ENCODE data around the gene PDXDC1.
"Not testable (repeated sequence)": the region's sequence is repeated elsewhere in the genome, so short reads cannot be mapped to it uniquely, and the experiment has no call there.

Gene PDXDC1

DNA sequence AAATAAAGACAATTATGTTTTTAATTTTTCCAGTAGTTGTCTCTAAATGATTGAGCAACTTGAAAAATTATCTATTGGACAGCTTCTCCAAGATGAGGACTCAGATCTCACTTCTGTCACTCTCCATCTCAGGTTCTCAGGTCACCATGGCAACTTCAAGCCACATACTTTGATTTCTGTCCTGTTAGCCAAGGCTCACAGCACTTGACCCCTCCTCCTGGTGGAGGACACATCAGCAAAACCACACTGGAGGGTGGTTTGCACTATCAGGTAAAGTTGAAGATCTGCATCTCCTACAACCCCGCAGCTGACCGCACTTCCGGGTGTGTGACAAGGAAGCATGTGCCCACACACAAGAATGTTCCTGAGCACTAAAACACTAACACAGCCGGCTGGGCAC is 91.1 kb downstream of the PDXDC1 start:
- not testable (repeated sequence) for DNase-seq (ENCODE audit: low read depth)

DNA sequence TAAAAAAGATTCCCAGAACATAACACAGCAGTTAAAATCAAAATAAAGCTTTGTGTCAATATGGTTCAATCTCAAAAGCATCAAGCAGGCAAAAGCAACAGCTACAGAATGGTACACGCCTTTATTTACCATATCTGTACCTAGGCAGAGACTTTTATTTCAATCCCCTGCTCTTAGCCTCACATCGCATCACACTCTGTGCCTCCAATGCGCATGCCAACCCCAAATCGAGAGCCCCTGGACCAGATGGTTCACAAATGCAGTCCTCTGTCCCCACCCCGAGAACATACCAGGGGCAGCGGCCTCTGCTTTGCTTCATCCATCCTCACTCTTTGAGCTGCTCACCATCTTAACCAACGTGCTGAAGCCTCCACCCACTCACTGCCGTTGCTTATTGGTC is 91.9 kb downstream of the PDXDC1 start:
- not testable (repeated sequence) for DNase-seq (ENCODE audit: low read depth)

DNA sequence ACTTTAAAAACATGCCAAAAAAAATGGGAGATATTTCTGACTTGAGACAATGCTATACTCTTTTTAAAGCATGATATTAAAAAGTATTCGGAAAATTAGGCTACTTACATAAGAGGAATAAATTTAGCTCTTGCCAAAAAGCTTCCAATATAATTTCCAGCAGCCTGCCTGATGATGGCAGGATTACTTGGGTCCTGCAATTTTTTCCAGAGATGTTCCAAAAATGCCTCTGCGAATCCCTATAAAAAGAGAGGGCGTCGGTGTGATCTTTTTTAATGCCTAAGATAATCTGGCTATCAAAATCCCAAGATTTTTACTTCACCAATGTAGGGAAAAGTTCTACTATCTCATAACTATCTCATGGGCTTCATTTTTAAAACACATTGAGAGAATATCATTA is 96.2 kb downstream of the PDXDC1 start:
- not testable (repeated sequence) for DNase-seq (ENCODE audit: low read depth)

DNA sequence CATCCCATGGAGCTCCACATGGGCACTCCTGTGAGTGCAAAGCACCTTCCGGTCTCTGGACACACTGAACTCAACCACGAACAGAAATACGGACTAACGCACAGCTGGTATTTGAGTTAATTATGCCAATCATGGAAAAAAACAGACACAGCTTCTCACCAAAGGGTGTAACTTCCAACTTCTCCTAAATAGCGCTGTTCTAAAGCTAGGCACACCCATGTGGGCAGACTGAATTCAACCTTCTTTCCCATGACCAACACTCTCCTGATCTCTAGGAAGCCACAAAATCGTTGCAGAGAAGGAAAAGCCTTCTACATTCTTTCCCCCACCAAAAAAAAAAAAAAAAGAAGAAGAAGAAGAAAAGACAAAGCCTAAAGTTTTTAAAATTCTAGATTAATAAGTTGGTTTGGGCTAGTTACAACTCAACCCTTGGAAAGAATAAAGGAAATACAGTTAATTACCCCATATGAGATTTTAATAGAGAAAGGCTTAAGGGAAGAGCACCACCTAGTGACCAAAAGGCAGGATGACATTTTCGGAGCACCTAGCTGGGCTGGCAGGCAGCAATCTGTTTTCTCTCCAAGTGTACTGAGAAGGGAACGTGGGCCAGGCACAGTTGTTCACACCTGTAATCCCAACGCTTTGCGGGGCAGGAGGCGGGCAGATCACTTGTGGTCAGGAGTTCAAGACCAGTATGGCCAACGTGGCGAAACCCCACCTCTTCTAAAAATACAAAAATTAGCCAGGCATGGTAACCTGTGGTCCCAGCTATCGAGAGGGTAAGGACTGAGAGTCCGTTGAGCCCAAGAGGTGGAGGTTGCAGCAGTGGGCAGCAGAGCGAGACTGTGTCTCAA is 97.3 kb downstream of the PDXDC1 start:
- not testable (repeated sequence) for DNase-seq (ENCODE audit: low read depth)

DNA sequence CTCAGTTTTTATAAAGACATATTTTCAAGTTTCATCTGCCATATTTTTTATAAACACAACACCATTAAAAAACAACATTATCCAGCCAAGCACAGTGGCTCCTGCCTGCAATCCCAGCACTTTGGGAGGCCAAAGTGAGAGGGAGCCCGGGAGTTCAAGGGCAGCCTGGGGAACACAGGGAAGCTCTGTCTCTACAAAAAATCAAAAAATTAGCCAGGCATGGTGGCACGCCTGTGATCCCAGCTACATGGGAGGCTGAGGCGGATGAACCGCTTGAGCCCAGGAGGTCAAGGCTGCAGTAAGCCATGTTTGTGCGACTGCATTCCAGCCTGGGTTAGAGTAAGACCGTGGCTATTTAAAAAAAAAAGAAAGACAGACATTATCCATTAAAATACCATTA is 98.3 kb downstream of the PDXDC1 start:
- DNase-seq (ENCODE audit: low read depth) = no peak

DNA sequence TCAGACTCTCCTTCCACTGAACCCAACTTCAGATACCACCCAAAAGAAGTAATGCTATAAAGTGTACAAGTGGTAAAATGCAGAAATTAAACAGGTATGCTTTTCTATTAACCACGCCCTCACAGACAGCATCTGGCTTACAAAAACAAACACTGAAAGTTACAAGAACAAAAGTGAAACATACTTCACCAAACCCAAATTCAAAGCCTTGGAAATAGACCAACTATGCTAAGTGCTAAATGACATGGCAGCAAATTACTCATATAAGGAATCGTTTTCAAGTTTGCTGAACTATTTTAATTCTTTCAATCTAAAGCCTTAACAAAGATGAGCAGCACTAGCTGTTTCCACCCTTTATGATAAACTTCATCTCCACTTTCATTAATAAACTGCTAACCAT is 101.3 kb downstream of the PDXDC1 start:
- DNase-seq (ENCODE audit: low read depth) = not testable (repeated sequence)

DNA sequence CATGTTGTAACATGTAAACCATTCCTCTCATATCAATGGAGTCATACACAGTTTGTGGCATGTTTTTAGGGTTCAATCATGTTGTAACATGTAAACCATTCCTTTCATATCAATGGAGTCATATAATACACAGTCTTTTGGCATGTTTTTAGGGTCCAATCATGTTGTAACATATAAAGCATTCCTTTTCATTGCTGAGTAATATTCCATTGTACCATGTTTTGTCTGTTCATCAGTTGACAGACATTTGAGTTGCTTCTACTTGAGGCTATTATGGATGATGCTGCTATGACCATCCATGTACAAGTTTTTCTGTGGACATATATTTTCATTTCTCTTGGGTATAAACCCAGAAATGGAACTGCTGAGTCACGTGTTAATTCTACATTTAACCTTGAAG is 106.1 kb downstream of the PDXDC1 start:
- not testable (repeated sequence) for DNase-seq (ENCODE audit: low read depth)

DNA sequence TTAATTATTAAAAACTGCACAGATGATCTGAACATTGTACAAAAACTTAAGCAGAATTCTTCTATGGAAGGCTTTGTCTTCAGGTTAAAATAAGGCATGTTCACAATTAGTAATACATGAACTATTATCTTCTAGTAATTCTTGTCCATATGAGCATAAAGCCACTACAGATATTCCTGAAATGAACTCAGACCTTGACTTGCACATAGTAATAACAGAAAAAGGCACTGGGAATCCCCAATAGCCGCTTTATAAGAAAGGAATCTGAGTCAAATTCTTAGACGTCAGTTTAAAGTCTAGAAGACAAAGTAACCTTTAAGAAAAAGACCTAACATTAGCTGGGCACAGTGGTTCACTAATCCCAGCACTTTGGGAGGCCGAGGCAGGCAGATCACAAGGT is 108.0 kb downstream of the PDXDC1 start:
- not testable (repeated sequence) for DNase-seq (ENCODE audit: low read depth)

DNA sequence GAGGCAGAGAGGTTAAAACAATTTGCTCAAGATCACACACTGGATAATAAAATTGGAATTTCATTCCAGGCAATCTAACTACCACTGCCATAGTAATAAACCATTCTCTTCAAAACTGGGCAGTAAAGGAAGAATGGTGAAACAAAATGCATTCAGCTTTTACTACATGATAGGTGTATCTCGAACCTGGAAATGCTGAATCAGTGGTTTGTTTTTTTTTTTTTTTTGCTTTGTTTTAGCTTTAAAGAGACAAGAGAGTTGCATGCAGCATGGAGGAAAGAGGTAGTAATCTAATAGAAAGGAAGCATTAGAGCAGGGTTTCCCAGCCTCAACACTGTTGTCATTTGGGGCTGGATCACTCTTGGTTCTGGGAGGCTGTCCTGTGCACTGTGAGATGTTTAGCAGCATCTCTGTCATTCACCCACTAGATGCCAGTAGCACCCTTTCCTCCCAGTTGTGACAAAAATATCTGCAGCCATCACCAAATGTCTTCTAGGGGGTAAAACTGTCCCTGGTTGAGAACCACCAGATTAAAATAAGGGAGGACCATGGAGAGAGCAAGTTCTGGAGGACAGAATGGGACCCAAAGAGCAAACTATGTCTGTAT is 115.9 kb downstream of the PDXDC1 start:
- not testable (repeated sequence) for DNase-seq (ENCODE audit: low read depth)

DNA sequence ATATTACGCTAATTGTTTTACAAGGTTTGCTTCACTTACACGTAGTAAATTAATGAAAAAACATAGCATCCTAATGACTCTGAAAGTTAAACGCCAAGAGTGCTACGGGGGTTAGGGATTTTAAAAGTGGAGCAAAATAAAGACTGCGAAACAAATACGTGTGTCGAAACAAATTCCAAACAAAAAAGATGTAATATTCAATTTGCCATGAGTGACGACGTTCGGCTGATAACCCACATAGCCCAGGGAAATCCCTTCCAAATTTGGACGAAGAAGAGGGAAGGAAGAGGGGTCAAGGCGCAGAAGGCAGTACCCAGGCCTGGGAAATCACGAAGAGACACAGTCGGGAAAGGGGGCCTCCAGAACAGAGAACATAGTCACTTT is 118.7 kb downstream of the PDXDC1 start:
- DNase-seq (ENCODE audit: low read depth) = not testable (repeated sequence)

DNA sequence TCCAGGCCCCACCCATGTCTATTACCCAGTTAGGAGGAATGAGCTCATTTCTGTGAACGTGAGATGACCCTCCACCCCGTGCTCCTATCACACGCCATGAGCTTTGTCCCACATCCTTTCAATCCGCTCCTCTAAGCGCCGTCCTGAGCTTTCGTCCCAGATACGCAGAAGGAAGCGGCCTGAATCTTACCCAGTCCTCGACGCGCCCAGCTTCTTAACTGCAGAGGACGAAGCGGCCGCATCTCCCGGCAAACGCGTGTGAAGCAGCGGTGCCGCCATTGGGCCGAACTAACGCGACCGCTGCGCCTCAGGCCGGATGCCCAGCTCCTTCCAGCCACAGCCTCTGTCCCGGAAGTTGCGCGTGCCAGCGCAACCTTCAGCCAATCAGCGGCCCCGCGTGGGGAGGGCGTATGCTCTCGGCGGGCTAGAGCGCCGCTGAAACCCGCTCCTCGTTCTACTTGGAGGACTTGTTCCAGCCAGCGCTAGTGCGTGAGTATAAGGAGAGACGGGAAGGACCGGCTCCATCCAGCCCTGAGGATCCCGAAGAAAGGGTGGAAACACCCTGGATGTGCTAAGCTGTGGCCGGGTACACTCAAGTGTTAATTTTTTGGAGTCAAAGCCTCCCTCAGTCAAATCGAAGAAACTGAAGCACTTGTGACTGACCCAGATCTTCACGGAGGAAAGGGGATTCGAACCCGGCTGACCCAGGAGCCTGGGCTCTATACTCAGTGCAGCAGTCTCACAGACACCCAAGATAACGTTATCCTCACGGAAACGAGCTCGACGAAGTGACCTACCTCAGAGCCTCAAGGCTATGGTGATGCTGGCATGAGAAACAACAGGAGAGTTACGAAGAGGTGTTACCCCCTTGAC is 119.4 kb downstream of the PDXDC1 start, which contains the start of gene RRN3:
RRN3 (minus strand) TSS at position 318 of the 873 bp plus-strand sequence; CDS start at position 279, 39 bp downstream.
- peak; percentile 93 for DNase-seq (ENCODE audit: low read depth)

DNA sequence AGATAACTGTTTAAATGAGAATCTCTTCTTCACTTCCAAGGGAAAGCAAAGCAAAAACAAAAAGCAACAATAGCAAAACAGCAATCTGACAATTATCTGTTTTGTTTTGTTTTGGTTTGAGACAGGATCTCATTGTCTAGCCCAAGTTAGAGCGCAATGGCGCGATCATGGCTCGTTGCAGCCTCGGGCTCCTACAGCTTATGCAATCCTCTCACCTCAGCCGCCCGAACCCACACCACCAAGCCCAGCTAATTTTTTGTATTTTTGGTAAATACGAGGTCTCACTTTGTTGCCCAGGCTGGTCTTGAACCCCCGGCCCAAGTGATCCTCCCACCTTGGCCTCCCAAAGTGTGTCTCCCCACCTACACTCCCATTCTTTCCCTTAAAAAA is 121.8 kb downstream of the PDXDC1 start:
- not testable (repeated sequence) for DNase-seq (ENCODE audit: low read depth)

DNA sequence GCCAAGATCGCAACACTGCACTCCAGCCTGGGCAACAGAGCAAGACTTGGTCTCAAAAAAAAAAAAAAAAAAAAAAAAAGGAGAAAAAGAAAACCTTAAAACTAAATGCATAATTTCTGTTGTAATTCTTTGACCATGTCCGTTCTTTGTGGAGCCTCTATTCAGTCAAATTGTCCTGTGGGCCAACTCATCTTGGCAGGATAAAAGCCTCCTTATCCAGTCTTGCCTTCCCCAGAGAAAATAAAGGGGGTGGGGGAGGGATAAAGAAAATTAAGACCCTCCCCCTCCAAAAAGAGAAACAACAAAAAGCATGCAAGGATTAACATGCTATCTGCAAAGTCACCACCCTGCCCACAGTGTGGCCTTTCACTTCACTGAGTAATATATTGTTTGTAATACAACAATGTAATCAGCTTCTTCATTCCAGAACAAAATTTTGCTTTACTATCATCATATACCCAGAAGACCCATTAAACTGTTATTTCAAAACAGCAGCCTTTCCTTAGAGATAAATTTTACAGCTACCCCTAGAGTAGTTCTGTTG is 124.6 kb downstream of the PDXDC1 start:
- DNase-seq (ENCODE audit: low read depth) = not testable (repeated sequence)

DNA sequence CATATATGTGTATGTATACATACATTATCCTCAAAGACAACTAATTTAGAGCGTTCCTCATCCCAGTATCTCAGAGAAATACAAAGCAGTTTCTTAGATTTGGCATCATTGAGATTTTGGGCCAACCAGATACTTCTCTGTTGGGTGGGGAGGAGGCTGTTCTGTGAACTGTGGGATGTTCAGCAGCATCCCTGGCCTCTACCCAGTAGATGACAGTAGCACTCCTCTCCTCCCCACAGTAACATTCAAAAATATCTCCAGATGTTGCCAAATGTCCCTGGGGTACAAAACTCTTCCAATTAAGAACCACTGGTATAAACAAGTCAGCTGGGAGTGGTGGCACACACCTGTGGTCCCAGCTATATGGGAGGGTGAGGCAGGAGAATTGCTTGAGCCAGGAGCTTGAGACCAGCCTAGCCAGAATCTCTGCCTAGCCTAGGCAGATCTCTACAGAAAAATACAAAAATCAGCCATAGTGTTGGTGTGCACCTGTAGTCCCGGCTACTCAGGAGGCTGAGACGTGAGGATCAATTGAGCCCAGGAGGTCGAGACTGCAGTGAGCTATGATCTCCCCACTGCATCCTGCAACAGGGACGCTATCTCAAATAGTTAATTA is 125.7 kb downstream of the PDXDC1 start:
- not testable (repeated sequence) for DNase-seq (ENCODE audit: low read depth)

DNA sequence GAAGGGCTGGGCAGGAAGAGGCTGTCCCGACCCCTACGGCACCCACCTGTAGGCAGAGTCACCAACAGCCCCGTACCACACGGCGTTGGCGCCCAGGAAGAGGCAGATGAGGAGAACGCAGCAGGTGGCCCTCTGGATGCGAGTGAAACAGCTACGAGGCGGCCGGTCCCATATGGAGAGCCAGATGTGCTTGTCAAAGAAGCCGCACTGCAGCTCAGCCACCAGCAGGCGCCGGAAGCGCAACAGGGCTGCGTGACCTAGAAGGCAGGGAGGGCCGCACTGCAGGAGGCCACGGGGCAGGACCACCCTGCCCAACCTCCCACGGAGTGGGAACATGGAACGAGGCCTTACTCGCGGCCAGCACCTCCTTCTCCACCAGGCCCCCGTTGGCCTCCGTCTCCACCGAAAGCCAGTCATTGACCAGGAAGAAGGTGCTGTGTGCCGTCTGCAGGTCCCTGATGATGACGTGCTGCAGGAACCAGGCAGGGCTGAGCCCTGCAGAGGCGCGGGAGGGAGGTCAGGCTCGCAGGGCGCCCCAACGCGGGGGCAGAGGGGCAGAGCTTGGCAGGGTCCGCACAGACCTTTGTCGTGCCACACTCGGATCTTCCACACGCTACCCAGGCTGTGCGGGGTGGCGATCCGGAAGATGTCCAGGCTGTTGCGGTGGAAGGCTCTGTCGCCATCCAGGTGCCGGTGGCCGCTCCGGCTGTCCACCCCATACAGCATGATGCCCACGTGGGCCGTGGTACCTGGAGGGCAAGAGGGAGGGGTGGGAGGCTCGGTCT is 153.0 kb downstream of the PDXDC1 start:
- not testable (repeated sequence) for DNase-seq (ENCODE audit: low read depth)

DNA sequence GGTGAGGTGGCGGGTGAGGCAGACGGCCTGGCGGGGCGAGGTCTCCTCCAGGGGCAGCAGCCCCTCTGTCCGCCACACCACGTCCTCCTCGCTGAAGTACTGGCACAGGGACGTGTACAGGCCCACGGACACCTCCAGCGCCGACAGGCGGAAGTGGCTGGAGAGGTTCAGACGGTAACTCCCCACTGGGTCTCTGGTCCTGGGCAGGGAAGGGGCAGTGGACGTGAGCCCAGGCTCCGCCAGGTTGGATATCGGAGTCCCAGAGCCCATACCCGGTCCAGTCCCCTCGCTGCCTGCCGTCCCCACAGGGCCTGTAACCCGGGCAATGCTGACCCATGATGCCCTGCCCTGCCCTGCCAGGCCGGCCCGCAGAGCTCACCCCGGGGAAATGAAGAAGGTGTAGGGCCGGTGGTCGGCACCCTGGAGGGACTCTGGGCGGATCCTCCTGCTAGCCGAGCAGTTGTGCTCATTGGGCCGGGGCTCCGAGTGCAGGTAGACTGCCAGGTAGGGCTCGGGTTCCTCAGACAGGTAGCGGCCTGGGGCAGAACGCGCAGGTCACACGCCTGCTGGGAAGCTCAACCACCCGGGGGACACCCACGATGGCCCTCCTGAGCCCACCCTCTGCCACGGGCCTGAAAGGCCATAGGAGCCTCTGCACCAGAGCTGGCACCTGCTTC is 155.6 kb downstream of the PDXDC1 start:
- DNase-seq (ENCODE audit: low read depth) = not testable (repeated sequence)

DNA sequence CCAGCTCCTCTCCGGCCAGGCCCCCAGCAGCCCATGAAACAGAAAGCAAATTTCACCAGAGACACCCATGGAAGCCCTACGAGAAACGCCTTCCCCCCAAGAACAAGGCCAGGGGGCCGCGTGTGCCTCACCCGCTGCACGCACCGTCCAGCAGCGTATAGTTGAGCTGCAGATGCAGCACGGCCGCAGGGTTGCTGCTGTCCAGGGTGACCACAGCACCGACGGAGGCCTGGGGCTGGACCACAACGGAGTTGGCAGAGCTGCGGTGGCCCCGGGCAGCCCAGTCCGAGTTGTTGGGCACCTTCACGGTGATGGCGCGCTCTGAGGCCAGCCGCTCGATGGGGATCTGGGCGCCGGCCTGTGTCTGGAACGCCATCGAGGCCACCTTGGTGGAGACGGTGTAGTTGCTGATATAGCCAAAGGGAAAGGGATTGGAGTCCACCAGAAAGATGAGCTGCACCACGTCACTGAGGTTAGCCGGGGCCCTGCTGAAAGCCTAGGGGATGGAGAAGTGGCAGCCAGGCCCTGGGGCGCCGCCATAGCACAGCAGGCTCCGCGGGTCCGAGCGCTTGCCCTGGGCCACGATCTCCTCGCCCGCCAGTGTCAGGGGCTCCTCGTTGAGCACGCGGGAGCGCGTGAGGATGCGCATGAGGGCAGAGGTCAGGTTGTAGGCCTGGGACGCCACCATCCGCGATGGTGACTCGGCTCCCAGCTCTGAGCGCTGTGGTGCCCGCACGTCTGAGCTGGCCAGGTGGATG is 156.3 kb downstream of the PDXDC1 start:
- DNase-seq (ENCODE audit: low read depth) = not testable (repeated sequence)

DNA sequence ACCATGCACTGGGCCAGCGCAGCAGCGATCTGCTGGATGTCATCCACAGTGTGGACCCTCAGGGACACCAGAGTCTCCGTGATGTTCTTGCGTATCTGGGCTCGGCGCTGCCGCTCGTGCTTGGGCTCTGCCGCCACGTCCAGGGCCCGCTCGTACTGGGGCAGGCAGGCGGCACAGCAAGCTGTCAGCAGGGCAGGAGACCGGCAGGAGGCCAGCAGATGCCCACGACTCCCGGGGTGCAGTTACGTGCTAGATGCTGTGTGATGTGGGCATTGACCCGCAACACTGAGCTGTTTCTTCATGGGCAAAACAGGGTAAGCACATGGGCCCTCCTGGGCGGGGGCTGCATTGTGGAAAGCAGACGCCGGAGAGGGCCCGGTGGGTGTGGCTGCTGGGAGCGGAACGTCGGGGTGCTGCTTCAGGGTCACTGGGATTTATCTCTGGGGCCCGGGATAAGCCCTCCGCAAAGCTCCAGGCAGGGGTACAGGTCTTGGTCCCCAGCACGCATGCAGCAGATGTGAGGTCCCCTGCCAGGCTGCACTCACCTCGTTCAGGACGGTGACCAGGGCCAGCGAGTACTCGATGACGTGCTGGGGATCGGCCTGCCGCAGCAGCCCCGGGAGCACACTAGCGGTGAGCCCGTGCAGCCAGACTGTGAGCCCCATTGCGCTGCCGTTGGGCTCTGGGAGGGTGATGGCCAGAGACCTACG is 158.0 kb downstream of the PDXDC1 start:
- not testable (repeated sequence) for DNase-seq (ENCODE audit: low read depth)

DNA sequence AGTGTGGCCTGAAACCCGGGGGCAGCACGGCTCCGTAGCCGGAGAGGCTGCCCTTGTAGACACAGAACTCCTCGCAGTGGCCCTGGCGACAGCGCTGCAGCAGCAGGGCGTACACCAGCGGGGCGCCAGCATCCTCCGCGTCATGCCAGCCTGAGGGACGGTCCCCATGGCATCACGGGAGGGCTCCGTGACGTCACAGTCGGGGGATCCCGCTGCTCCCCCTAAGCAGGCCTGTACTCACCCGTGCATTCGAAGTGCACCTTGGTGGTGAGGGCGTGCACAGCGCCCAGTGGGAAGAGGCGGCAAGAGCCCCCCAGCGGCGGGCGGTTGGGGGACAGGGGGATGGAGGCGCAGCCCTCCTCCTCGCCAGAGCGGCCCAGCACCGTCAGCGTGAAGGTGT is 158.7 kb downstream of the PDXDC1 start:
- DNase-seq (ENCODE audit: low read depth) = not testable (repeated sequence)

Measured in iris pigment epithelial cell (primary cell).